SH-SY5Y (cell line): ENCODE measurements around the gene LDAH.

ENCODE experiments used
- GATA2 ChIP-seq: IDR thresholded peaks from 2 replicates; pipeline ENCODE4 v1.6.1; 2011; ENCODE audit warnings: mild to moderate bottlenecking, low read depth, low read length
- GATA3 ChIP-seq: IDR thresholded peaks from 2 replicates; pipeline ENCODE4 v1.6.1; 2011; ENCODE audit warnings: low read depth, mild to moderate bottlenecking, low read length, moderate library complexity

DNA sequence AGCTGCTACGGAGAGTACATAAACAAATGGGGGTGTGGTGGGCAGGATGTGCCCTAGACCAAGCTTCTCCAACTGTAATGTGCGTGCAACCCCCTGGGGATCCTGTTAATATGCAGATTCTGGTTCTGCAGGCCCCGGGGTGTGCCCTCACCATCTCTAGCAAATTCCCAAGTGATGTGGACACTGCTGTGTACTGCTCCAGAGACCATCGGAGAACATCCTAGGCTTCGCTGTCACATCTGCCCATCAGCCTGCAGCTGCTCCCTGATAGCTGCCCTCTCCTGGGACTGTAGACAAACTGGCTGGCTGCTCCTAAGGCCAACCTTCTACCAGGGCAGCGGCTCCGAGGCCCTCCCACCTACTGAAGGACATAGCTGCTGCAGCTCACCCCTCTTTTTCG is 175.2 kb downstream of the LDAH start:
- TF ChIP-seq GATA3 (no peak), GATA2 (no peak)
